MCF 10A (cell line): Measurements from ENCODE around the gene CNBP. TPM values are rescaled to one million over a fixed set of nuclear protein-coding genes. Genes with fewer than 3 reads are reported as not detected.

Experiments used
- Bru-seq: library from RNA; stranded (reverse); fragments of 400-500 nt; gene quantifications from one replicate; lab custom pipeline; 2021; lab: Mats Ljungman, UMichigan
- BruChase-seq, 2 experiments: library from RNA; stranded (reverse); fragments of 400-500 nt; gene quantifications; one replicate each; lab custom pipeline; 2021; lab: Mats Ljungman, UMichigan
- BruUV-seq: library from RNA; stranded (reverse); fragments of 400-500 nt; replicated peaks from 2 replicates; lab custom pipeline; 2021; lab: Mats Ljungman, UMichigan
- CTCF ChIA-PET: fragments of 300-600 bp; sonication (Branson Sonifier 250); formaldehyde crosslinking; extraction: SDS; loops from one replicate; lab custom pipeline; 2021; ENCODE audit warnings: antibody characterized with exemption, inconsistent platforms; lab: Yijun Ruan, JAX
- POLR2A ChIA-PET: fragments of 300-600, 350-650 bp; sonication (Branson Sonifier 250); formaldehyde crosslinking; extraction: SDS; loops from one replicate; lab custom pipeline; 2020; ENCODE audit warnings: antibody characterized with exemption, inconsistent platforms; lab: Yijun Ruan, JAX
- DNase-seq: peaks from one replicate; pipeline ENCODE4 v3.0.0-alpha.2; 2018; ENCODE audit not compliant: unreplicated experiment
- H3K27ac Mint-ChIP-seq: one replicate; pipeline ENCODE4 v1.8.0; 2022; ENCODE audit warnings: mild to moderate bottlenecking, low read depth, mixed read lengths; ENCODE audit not compliant: unreplicated experiment
- H3K27me3 Mint-ChIP-seq: one replicate; pipeline ENCODE4 v1.8.0; 2022; ENCODE audit warnings: mixed read lengths; ENCODE audit not compliant: insufficient read depth, unreplicated experiment
- H3K36me3 Mint-ChIP-seq: one replicate; pipeline ENCODE4 v1.8.0; 2022; ENCODE audit warnings: mild to moderate bottlenecking, moderate library complexity, mixed read lengths; ENCODE audit not compliant: insufficient read depth, unreplicated experiment
- H3K4me1 Mint-ChIP-seq: one replicate; pipeline ENCODE4 v1.8.0; 2022; ENCODE audit warnings: mixed read lengths; ENCODE audit not compliant: insufficient read depth, unreplicated experiment
- H3K4me3 Mint-ChIP-seq: one replicate; pipeline ENCODE4 v1.8.0; 2022; ENCODE audit warnings: mild to moderate bottlenecking, moderate library complexity, mixed read lengths; ENCODE audit not compliant: unreplicated experiment
- H3K9me3 Mint-ChIP-seq: one replicate; pipeline ENCODE4 v1.8.0; 2022; ENCODE audit warnings: mixed read lengths; ENCODE audit not compliant: unreplicated experiment
- intact Hi-C: fragments of 100-400 bp; cut with micrococcal nuclease; formaldehyde crosslinking; loops from 2 replicates; pipeline ENCODE4 v1.14.1; 2022
- long read RNA-seq: library from polyadenylated mRNA; stranded (forward); transcript quantifications from one replicate; pipeline ENCODE4 v2.0.0, GENCODE V29; 2022
- total RNA-seq: library from RNA; stranded (reverse); gene quantifications from 2 replicates; pipeline ENCODE4 v1.2.3, GENCODE V29; 2022
- TF ChIP-seq, protein P1 (sequence below): fragments of 200-600 bp; IDR thresholded peaks from one replicate; pipeline ENCODE4 v1.8.0; 2022; ENCODE audit warnings: antibody characterized with exemption, mild to moderate bottlenecking; ENCODE audit not compliant: unreplicated experiment

Gene CNBP
- total RNA-seq: 519 and 557 TPM in 2 replicates
- percentile 98 among the genes with signal in this experiment for Bru-seq, nascent RNA
- percentile 99 among the genes with signal in this experiment for BruChase-seq, experiment 1, labeled RNA remaining after a 6-hour chase
- BruChase-seq, experiment 2, labeled RNA remaining after a 2-hour chase: percentile 99 among the genes with signal in this experiment
- long read RNA-seq, transcript CNBP-204 (5 exons, 1,641 nt): minor isoform, 250 of 2,406 reads
- long read RNA-seq, transcript CNBP-207 (5 exons, 1,626 nt): minor isoform, 782 of 2,406 reads
- long read RNA-seq, transcript CNBP-208 (5 exons, 1,549 nt): minor isoform, 64 of 2,406 reads
- long read RNA-seq, transcript CNBP-201 (5 exons, 1,664 nt): major isoform, 908 of 2,406 reads
- long read RNA-seq, partial matches to known transcripts: 15 of 2,406 reads
- long read RNA-seq, other reads (novel, unspliced or antisense): 340 of 2,406 reads

DNA sequence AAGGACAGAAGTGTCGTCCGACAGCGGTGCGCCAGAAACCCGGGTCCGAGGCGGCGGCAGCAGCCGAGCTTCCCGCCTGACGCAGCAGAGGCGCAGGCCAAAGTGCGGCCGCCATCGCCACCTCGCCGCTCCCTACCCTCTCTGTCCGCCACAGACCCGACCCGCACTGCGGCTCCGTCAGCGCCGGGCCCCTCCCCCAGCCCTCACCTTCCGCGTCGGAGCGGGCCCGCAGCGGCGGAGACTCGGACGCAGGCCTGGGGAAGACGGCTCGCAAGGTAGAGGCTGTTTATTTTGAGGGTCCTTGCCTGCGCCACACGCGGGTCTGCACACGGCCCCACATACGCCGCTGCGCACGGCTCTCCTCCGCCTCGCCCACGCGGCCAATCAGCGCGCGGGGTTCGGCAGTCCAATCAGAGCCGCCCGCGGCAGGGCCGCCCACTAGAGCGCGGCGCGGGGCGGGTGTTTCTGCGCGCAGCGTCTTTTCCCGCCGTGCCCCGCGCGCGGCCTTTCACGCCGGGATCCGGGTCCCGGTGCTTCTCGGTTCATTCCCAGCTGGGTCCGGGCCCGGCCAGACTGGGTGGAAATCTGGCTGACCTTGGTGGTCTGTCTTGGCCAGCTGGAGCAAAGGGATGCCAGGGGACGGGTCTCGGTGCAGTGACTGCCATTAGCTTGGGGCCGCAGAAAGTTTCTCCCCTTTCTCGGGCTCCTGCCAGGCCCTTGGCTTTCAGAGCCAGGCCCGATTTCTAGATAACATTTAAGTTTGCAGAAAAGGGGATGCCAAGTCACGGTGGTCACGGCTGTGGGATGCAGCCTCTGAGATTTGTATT, at the start of gene CNBP:
TSS of gene CNBP (minus strand) at position 328 of the 827 bp plus-strand sequence. CDS start 12,139 bp downstream, outside the sequence.
- no TSS peak for BruUV-seq
- ChIA-PET POLR2A (interaction anchor here (0.6 to 11.8 kb wide), 22 partner anchors 11 to 1127 kb away, joined by 3 to 217 read pairs (median 8); partner anchors contain the start of genes ACAD9 and COPG1), CTCF (interaction anchor here (0.5 to 6.6 kb wide), 4 partner anchors 46 to 130 kb away, joined by 3 to 78 read pairs (median 5); partner anchors contain the start of gene COPG1)
- Mint-ChIP-seq H3K27me3 (no peaks in the 10 kb centered on the region), H3K4me1 (peaks cover 13% of the 10 kb centered on the region), H3K4me3 (peak within 1 kb of the TSS; percentile 84), H3K36me3 (peaks cover 53% of the 10 kb centered on the region), H3K9me3 (no peaks in the 10 kb centered on the region), H3K27ac (peak within 1 kb of the TSS; percentile 96)
- intact Hi-C loops: loop anchor here (1.0 kb wide), 1 partner anchor 28 kb away; no protein-coding TSS in a partner anchor
- DNase-seq: peak; percentile 95
- TF ChIP-seq, protein P1, sequence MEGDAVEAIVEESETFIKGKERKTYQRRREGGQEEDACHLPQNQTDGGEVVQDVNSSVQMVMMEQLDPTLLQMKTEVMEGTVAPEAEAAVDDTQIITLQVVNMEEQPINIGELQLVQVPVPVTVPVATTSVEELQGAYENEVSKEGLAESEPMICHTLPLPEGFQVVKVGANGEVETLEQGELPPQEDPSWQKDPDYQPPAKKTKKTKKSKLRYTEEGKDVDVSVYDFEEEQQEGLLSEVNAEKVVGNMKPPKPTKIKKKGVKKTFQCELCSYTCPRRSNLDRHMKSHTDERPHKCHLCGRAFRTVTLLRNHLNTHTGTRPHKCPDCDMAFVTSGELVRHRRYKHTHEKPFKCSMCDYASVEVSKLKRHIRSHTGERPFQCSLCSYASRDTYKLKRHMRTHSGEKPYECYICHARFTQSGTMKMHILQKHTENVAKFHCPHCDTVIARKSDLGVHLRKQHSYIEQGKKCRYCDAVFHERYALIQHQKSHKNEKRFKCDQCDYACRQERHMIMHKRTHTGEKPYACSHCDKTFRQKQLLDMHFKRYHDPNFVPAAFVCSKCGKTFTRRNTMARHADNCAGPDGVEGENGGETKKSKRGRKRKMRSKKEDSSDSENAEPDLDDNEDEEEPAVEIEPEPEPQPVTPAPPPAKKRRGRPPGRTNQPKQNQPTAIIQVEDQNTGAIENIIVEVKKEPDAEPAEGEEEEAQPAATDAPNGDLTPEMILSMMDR: no peak

DNA sequence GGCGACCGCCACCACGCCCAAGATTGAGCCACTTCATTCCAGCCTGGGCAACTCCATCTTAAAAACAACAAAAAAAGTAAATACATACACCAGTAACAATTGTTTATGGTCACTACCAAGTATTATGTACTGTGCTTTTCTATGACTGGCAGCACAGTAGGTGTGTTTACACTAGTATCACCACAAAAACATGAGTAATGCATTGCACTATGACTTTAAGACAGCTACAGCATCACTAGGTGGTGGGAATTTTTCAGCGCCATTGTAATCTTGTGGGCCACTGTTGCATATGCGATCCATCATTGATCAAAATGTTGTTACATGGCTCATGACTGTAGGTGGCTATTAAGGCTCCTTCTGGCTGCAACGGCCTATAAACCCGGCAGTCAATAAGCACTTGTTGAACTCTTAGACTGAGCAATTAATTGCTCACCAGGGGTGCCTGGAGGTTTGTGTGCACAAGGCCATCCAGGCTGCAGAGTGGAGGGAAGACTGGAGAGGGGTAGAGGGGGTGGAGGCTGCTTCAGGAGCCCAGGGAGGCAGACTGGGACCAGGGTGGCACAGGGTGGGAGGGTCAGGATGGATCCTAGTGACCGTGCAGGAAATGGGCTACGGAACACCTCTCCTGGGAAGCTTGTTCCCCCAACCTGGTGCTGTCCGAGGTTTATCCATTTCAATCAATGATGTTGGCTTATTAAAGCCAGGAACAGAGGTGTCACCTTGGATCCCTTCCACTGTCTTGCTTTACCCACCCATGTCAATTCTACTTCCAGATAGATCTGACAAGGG, 47.8 kb upstream of the CNBP start:
- no peak overlapping the region for H3K4me3 Mint-ChIP-seq
- no TSS peak for BruUV-seq
- TF ChIP-seq, protein P1: no peak
- H3K27ac Mint-ChIP-seq: peak overlapping the region; percentile 88
- CTCF ChIA-PET: interaction anchor here (0.7 to 2.0 kb wide), 5 partner anchors 14 to 706 kb away, joined by 3 to 20 read pairs (median 4); no protein-coding TSS in a partner anchor
- no peaks in the 10 kb centered on the region for H3K9me3 Mint-ChIP-seq
- intact Hi-C loops: no loop called here
- no peaks in the 10 kb centered on the region for H3K27me3 Mint-ChIP-seq
- H3K36me3 Mint-ChIP-seq: peaks cover 16% of the 10 kb centered on the region
- peak; percentile 38 for DNase-seq
- H3K4me1 Mint-ChIP-seq: peaks cover 32% of the 10 kb centered on the region
- POLR2A ChIA-PET: interaction anchor here (0.6 to 3.8 kb wide), 17 partner anchors 7 to 111 kb away, joined by 3 to 39 read pairs (median 8); partner anchors contain the start of genes CNBP, COPG1 and HMCES

DNA sequence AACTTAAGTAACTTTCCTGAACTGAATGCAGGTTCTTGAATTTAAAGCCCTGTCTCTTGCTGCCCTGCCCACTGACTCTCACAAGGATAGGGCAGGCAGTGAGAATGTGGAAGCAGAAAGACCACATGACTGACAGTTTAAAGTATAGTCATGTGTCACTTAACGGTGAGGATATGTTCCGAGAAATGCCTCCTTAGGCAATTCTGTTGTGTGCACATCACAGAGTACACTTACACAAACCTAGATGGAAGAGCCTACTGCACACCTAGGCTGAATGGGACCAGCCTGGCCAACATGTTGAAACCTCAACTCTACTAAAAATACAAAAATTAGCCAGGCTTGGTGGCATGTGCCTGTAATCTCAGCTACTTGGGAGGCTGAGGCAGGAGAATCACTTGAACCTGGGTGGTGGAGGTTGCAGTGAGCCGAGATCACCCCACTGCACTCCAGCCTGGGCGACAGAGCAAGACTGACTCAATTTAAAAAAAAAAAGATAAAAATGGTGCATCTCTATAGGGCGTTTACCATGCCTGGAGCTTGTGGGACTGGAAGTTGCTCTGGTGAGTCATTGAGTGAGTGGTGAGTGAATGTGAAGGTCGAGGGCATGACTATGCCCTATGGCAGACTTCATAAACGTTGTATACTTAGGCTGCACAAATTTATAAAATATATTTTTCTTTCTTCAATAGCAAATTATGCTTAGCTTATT, 46.8 kb upstream of the CNBP start:
- CTCF ChIA-PET: interaction anchor here (0.6 to 2.0 kb wide), 8 partner anchors 15 to 261 kb away, joined by 3 to 20 read pairs (median 4); no protein-coding TSS in a partner anchor
- Mint-ChIP-seq H3K27me3 (no peaks in the 10 kb centered on the region), H3K4me3 (no peak overlapping the region), H3K36me3 (peaks cover 19% of the 10 kb centered on the region), H3K9me3 (no peaks in the 10 kb centered on the region), H3K27ac (peak overlapping the region; percentile 88), H3K4me1 (peaks cover 36% of the 10 kb centered on the region)
- TF ChIP-seq, protein P1: no peak
- intact Hi-C loops: no loop called here
- POLR2A ChIA-PET: interaction anchor here (0.6 to 3.8 kb wide), 20 partner anchors 8 to 110 kb away, joined by 3 to 39 read pairs (median 6); partner anchors contain the start of genes CNBP, COPG1, HMCES and ISY1
- no TSS peak for BruUV-seq
- DNase-seq: peak; percentile 90
